ENCODE results near the gene NELFA.

NELFA gene

GRCh38 chr4:1939664-1940509 is 68.9 kb downstream of the NELFA start:
- no peak for DNase-seq (ENCODE audit: low read depth in 4 of 4, low spot score in 1 of 4)

- DNase-seq (ENCODE audit: low read depth in 4 of 4, low spot score in 1 of 4), result no peak
Observed at GRCh38 chr4:1938027-1938426, 70.7 kb downstream of the NELFA start.

- no peak for DNase-seq (ENCODE audit: low read depth in 4 of 4, low spot score in 1 of 4)
Observed at GRCh38 chr4:1937550-1937949, 71.2 kb downstream of the NELFA start.

- no peak for DNase-seq (ENCODE audit: low read depth in 4 of 4, low spot score in 1 of 4)
Observed at GRCh38 chr4:1933700-1934099, 75.1 kb downstream of the NELFA start.

GRCh38 chr4:1932736-1933135 is 76.0 kb downstream of the NELFA start:
- no peak for DNase-seq (ENCODE audit: low read depth in 4 of 4, low spot score in 1 of 4)

Measured in stimulated activated CD4-positive, alpha-beta T cell treated with anti-CD3 and anti-CD28 coated beads, Interleukin-1b, Interleukin-23, amount 100 ng/mL, for 24 hours (primary cell).